HG02588 (cell line): ENCODE results near the gene WAC.

ENCODE experiments used
- ATAC-seq: cut with Tn5 transposase; IDR thresholded peaks from one replicate; pipeline ENCODE4 v1.9.1; 2021; ENCODE audit warnings: mild to moderate bottlenecking, moderate library complexity; ENCODE audit not compliant: unreplicated experiment

WAC gene

DNA sequence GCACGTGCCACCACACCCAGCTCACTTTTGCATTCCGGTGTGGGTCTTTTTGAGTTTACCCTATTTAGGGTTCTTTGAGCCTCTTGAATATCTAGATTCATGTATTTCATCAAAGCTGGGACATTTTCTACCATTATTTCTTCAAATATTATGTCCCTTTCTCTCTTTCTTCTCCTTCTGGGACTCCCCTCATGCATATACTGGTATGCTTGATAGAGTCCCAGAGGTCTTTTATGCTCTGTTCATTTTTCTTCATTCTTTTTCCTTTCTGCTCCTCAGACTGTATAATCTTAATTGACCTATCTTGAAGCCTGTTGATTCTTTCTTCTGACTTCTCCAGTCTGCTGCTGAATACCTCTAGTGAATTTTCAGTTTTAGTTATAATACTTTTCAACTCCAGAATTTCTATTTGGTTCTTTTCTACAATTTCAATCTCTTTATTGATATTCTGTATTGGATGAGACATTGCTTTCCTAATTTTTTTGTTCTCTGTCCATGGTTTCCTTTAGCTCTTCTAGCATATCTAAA lies 9.1 kb upstream of the WAC start:
- ATAC-seq: no peak

DNA sequence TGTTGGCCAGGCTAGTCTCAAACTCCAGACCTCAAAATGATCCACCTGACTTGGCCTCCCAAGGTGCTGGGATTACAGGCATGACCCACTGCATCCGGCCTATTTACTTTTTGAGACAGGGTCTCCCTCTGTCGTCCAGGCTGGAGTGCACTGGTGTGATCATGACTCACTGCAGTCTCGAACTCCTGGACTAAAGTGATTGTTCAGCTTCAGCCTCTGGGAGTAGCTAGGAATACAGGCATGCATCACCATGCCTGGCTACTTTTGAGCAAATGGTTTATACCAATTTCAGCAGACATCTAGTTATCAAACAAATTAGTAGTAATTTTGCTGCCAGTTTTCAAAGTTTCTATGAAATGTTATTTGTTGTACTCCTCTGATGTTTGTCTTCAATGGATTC lies 2.2 kb upstream of the WAC start:
- ATAC-seq: no peak

DNA sequence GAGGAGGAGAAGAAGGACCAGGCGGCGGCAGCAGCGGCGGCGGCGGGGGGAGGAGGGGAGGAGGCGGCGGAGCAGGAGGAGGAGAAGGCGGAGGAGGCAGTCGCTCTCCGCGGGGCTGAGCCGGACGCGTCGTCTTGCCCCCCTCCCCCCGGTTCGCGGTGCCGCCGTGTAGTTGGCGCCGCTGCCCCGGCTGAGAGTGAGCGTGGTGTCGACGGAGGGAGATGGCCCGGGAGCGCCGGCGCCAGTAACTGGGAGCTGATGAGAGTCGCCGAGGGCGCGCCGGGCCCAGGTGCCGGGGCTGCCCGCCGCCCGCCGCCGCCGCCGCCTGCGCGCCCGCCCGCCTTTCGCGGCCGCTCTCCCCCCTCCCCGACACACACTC lies 257 bp downstream of the WAC start:
- peak; percentile 5 for ATAC-seq

DNA sequence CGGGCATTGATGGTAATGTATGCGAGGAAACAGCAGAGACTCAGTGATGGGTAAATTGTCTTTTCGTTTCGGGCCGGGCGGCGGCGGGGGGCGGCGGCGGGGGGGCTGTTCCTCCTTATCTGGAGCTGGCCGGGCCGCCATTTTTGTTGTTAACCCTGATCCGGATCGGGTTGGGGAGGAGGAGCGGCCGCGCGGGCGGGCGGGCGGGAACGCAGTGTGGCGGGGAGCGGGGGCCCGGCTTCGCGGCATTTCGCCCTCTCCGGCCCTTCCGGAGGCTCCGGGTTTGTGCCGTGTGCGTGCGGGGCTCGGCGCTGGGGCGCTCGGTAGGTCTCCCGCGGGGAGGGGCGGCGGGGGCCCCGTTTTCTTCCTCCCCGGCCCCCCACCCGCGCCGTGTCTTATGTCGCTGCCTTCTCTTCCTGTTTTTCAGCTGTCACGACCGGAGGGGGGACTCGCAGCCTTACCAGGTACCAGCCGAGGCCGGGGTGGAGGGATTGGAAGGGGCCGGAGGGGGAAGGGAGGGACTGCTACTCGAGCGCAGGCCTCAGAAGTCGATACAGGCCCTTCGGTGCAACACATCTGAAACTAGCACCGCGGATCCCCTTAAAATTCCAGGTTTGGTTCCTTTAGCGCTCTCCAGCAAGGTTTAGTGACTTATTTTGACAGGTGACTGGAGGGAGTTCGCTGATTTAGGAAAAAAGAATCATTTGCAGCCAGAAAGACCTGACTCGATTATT lies 820 bp downstream of the WAC start:
- peak; percentile 19 for ATAC-seq

DNA sequence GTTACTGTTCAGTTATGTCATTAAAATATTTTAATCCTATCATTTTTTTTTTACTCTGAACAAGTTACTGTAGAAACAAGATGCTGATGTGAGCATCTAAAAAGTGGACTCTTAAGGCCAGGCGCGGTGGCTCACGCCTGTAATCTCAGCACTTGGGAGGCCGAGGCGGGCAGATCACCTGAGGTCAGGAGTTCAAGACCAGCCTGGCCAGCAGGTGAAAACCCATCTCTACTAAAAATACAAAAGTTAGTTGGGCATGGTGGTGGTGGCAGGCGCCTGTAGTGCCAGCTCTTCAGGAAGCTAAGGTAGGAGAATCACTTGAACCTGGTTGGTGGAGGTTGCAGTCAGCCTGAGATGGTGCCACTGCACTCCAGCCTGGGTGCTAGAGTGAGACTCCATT lies 2.9 kb downstream of the WAC start:
- no peak for ATAC-seq

DNA sequence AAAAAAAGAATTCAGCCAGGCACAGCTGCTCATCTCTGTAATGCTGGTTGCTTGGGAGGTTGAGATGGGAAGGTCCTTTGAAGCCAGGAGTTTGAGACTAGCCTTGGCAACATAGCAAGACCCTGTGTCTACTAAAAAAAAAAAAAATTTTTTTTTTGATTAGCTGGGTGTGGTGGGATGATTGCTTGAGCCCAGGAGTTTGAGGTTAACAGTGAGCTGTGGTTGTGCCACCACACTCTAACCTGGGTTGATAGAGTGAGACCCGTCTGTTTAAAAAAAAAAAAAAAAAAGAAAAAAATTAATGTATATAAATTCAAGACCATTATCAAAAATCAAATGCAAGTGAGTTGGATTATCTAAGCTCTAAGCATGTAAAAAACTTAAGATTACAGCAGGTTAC lies 5.7 kb downstream of the WAC start:
- ATAC-seq: no peak

DNA sequence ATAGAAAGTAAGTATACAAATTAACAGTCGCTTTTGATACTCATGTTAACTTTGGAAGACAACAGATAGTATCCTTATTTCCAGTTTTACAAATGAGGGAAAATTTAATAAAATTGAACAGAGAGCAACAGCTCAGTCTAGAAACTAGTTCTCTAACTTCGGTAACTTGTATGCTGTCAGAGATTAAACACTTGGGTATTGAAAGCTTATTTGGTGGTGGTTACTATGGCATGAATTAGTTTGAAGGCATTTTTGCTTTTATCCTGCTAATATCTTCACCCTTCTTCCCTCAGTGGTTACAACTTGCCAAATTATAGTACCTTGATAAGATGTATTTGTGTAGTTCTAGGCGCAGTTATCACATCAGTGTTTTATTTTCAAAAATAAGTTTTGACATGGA lies 7.2 kb downstream of the WAC start:
- ATAC-seq: no peak

DNA sequence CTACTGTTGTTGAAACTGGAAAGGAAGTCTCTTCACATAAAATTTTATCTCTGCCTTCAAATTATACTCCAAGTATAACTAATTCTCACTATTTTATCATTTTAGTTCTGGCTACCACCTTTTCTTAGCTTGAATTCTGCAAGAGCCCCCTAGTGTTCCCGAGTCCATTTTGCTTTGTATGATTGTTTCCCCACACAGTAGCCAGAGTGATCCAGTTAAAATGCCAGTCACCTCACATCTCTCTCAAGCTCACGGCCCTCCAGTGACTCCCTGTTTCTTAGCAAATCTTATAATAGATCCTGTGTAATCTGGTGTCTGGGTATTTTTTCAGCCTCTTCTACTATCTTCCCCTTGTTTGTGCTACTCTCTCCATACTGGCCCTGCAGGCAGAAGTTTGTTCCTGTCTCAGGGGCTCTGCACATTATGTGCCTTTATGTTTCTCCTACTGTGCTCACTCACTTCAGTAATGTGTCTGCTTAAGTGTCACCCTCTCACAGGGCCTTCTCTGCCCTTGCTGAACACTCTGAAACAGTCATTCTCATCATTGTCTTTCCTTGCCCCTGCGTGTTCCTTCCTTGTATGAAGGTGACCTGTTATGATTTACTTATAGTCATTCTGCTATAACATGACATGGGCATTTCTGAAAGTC lies 8.9 kb downstream of the WAC start:
- ATAC-seq: no peak

DNA sequence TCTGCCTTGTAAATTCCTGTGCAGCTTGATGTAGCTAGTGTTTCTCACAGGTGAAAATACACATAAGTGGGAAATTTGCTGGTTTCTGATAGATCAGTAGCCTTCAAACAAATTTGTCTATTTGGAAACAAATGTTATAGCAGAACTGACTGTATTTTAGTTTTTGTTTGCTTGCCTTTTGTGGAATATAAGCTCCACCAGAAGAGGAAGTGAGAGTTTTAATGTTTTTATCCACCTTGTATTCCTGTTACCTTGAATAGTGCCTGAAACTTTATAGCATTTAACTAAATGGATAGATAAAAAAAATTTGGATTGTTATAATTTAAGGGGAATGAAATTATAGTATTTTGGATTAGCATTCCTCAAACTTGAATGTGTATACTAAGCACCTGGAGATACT lies 9.8 kb downstream of the WAC start:
- no peak for ATAC-seq

DNA sequence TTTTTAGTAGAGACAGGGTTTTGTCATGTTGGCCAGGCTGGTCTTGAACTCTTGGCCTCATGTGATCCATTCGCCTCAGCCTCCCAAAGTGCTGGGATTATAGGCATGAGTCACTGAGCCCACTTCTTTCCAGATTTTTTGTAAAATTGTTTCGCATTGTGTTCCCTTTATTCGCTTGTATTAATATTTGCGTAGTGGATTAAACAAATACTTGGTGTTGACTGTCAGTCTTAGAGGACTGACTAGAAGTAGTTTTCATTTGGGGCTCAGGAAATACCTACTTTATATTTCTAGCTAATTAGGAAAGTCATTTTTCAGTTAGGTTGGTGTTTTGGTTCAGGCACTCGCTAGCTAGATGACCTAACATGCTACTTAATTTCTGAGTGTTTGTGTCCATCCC lies 11.1 kb downstream of the WAC start:
- ATAC-seq: no peak

DNA sequence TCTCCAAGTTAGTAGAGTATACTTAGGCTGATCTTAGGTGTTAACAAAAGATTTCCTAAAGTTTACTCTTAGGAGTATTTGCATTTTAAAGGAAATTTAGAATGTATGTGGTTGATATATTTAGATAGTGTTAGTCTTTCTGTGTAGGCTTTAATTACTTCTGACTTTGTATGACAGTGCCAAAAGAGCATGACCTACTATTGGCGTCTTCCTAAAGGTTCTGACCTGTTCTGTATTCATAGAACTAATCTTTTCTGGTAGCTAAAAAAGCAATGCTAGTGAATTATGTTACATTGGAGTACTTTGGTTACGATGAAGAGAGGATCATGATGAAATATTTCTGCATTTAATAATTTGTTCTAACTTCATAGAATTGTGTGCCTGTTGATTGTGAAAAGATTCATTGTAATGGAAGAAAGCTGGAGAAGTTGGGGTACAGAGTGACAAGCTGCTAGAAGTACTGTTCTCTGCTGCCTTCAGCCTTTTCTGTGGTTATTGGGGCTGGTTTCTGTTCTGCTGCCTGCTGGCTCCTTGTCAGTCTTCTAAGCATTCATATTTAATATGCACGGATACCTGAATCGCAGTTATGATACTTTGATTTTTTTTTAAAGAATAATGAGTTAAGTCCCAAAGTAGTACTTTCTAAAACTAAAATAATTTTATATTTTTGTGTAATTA lies 13.2 kb downstream of the WAC start:
- peak; percentile 66 for ATAC-seq

DNA sequence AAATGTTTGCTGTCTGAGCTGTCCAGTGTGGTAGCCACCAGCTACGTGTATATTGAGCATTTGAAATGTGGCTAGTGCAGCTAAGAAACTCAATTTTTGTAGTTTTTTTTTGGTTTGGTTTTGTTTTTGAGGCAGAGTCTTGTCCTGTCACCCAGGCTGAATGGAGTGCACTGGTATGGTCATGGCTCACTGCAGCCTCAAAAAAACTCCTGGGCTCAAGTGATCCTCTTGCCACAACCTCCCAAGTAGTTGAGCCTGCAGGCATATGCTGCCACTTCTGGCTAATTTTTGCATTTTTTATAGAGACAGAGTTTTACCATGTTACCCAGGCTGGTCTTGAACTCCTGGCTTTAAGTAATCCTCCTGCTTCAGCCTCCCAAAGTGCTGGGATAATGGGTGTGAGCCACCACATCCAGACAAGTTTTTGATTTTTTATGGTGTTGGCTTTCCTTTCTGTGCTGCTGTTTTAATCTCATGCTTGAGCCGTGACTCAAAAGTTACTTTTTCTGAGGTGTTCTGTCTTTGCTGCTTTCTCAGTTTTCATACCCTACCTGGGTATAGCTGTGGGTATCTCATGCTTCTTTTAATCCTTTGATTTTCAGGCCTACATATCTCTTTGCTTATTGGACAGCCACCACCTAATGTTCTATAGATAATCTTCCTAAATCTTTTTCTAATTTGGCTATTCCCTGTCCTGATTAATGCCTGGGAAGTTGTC lies 16.0 kb downstream of the WAC start:
- ATAC-seq: no peak

DNA sequence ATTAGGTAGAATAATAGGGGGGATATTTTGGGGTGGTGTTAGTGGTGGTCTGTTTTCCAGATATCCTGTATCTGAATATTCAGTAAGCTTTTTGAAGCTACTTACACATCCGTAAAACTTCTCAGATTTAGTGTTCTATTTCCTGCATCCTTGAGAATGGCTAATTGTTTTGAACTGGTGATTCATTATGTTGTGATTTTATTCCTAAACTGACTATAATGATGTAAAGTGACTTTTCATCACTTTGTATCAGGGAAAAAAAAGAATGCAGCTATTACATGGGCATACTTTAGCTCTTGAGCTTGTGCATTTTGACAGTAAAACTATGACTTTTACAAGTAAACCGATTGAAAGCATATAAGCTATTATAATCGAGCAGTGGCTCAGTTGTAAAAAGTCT lies 18.2 kb downstream of the WAC start:
- ATAC-seq: no peak

DNA sequence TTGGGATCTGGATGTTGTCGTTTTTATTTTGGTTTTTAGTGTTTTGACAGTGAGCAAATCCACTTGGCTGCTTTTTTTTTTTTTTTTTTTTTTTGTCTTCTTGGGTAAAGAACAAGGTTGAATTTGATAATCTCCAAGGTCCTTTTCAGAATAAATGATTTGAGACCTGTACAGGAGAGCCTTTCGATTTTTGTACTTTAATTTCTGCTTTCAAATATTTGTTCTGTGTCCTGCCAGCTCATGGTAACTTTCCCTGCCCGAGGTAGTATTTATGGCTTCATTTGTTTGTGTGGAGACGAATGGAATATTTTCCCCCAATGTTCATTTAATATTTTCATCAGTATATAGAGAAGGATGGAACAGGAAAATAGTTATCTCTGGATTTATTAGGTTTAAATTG lies 19.9 kb downstream of the WAC start:
- no peak for ATAC-seq

DNA sequence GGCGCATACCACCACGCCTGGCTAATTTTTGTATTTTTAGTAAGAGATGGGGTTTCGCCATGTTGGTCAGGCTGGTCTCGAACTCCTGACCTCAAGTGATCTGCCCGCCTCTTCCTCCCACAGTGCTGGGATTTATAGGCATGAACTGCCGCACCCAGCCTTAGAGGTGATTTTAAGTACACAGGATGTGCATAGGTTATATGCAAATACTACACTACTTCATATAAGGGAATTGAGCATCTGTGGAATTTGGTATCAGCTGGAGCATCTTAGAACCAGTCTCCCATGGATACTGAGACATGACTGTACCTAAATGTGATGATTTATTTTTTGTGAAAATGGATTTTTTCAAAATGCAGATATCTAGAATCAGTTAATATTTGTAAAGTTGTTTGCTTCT lies 21.1 kb downstream of the WAC start:
- no peak for ATAC-seq

DNA sequence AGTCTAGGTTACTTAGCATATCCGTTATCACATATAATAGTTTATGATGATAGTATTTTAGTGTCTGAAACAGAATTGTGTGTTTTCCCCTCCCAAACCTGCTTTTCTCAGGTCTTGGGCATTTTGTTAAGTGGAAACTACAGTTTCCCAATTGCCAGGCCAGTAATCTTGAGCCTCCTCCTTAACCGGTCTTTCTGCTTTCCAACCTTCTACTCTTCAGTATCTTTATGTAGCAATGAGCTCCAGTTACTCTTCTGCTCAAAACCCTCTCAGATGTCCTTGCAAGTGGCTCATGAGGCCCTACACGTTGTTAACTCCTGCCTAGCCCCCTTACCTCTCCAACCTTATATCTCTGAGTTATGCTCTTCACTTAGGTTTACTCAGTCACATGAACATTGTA lies 22.0 kb downstream of the WAC start:
- ATAC-seq: no peak

DNA sequence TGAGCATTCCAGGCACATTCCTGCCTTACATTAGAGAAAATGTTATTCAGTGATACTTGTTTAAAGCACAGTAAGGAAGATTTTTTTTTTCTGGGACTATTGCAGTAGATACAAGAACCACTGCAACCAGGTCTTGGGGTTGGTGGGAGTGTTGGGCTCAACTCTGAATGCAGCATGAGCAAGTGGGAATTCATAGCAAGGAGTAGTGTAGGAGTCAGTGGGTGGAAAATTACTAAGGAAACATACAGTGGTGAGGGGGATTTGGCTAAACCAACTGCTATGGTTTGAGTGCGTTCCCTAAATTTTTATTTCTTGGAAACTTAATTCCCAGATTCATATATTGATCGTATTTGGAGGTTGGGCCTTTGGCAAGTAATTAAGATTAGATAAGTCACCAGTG lies 22.4 kb downstream of the WAC start:
- no peak for ATAC-seq

DNA sequence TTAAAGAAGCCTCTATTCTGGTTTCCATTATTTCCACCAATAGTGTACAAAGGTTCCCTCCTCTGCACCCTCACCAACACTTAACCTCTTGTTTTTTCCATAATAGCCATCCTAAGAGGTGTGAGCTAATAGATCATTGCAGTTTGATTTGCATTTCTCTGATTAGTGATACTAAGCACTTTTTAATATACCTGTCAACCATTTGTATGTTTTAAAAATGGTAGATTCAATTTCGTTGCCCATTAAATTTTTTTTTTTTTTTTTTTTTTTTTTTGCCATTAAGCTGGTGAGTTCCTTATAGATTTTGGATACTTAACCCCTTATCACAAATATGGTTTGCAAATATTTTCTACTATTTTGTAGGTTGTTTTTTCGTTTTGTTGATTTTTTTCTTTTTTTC lies 23.2 kb downstream of the WAC start:
- no peak for ATAC-seq

DNA sequence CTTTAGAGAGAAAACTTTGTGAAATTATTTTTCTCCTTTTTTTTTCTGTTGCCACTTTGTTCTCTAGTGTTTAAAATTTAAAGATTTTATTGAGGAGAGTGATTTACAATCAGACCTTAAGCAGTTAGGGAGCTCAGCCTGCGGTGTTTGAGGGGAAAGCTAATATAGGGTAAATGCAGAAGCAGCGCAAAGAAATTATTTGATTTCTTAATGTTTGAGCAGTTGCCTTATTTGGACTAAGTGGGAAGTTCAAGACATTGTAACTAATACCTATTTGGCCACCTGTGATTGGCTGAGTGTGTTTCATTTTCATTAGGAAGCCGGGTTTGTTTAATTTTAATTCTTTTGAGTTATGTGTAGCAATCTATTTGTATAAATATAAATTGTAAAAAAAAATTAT lies 25.3 kb downstream of the WAC start:
- ATAC-seq: no peak

DNA sequence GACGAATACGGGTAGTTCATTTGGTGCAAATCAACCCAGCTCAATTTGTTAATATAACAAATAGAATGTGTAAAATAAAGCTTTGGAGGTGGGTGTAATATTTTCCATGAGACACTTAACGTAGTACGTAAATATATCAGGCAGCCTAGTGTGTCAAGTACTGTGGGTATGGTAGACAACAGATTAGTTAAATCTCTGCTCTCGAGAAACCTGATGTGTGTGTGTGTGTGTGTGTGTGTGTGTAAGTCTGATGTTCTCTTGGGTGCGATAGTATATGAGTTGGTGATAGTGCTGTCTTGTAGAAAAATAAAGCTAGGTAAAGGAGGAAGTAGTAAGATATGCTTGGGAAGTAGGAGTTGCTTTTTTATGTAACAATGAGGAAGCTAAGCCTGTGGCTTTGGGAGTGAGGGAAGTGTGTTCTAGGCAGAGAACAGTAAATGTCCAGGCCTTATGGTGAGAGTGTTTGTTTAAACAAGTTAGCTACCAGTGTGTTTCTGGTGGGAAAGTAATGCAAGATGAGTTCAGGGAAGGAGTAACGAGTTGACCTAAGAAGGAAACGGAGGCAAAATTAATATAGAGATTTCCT lies 26.1 kb downstream of the WAC start:
- no peak for ATAC-seq

DNA sequence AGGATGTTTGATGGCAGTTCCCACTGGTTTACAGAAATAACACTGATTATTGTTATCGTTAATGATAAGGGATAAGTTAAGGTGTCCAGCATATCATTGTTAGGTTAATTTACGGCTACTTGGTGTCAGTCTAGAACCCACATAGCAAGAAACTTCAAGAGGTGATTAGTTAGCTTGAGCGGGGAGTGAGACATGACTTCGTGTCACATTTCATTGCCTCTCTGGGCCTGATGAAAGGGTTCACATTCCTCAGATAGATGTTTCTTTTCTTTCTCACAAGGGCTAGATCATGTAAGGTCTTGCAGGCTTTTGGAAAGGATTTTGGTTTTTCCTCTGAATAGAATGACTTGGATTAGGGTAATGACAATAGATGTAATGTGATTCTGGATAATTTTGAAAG lies 26.7 kb downstream of the WAC start:
- no peak for ATAC-seq
